ENCODE data around the gene NOVA1. TPM values are rescaled to one million over a fixed set of nuclear protein-coding genes. Genes with fewer than 3 reads are reported as not detected.

Gene NOVA1
- total and polyA plus RNA-seq, 5 donors, result 2.3 to 5.2 (median 3.5) TPM

- 93% methylated on average over 1 of the region's 1 CpG for WGBS
- no peak for ATAC-seq
Measured at GRCh38 chr14:26589925-26590324, 7.9 kb downstream of the NOVA1 start.

GRCh38 chr14:26577711-26578110 lies 20.1 kb downstream of the NOVA1 start:
- DNase-seq, result no peak
- Histone ChIP-seq H3K4me1 (ENCODE audit: control insufficient read depth, insufficient read depth, low read length) (no peaks in the 10 kb centered on the region), H3K4me3 (ENCODE audit: low read length) (no peak overlapping the region), H3K9me3 (ENCODE audit: control insufficient read depth, low read length) (no peaks in the 10 kb centered on the region), H3K27ac (ENCODE audit: low read length) (no peak overlapping the region), H3K27me3 (ENCODE audit: control insufficient read depth, insufficient read depth) (no peaks in the 10 kb centered on the region)
- ATAC-seq, result no peak
- intact Hi-C loops (cut with DNase I), result no loop called here
- 53% methylated on average over 2 of the region's 2 CpGs for WGBS

More at GRCh38 chr14:26589925-26590324, 7.9 kb downstream of the NOVA1 start:
- Histone ChIP-seq H3K27me3 (ENCODE audit: control insufficient read depth, insufficient read depth) (no peaks in the 10 kb centered on the region), H3K27ac (ENCODE audit: low read length) (no peak overlapping the region), H3K4me1 (ENCODE audit: control insufficient read depth, insufficient read depth, low read length) (no peaks in the 10 kb centered on the region), H3K9me3 (ENCODE audit: control insufficient read depth, low read length) (no peaks in the 10 kb centered on the region), H3K4me3 (ENCODE audit: low read length) (no peak overlapping the region)
- intact Hi-C loops (cut with DNase I), result no loop called here
- DNase-seq, result no peak

GRCh38 chr14:26554069-26554772 lies 43.6 kb downstream of the NOVA1 start:
- intact Hi-C loops (cut with DNase I), result no loop called here
- no peak for ATAC-seq

GRCh38 chr14:26549571-26549970 lies 48.3 kb downstream of the NOVA1 start:
- Histone ChIP-seq H3K27me3 (ENCODE audit: control insufficient read depth, insufficient read depth) (no peaks in the 10 kb centered on the region), H3K9me3 (ENCODE audit: control insufficient read depth, low read length) (no peaks in the 10 kb centered on the region), H3K4me1 (ENCODE audit: control insufficient read depth, insufficient read depth, low read length) (no peaks in the 10 kb centered on the region), H3K27ac (ENCODE audit: low read length) (no peak overlapping the region), H3K4me3 (ENCODE audit: low read length) (no peak overlapping the region)
- no peak for ATAC-seq
- WGBS, result 64% methylated on average over 3 of the region's 3 CpGs
- no peak for DNase-seq
- intact Hi-C loops (cut with DNase I), result no loop called here

More at GRCh38 chr14:26554069-26554772, 43.6 kb downstream of the NOVA1 start:
- Histone ChIP-seq H3K4me1 (ENCODE audit: control insufficient read depth, insufficient read depth, low read length) (no peaks in the 10 kb centered on the region), H3K27ac (ENCODE audit: low read length) (no peak overlapping the region), H3K9me3 (ENCODE audit: control insufficient read depth, low read length) (no peaks in the 10 kb centered on the region), H3K27me3 (ENCODE audit: control insufficient read depth, insufficient read depth) (no peaks in the 10 kb centered on the region), H3K4me3 (ENCODE audit: low read length) (no peak overlapping the region)
- WGBS, result 68% methylated on average over 1 of the region's 1 CpG
- DNase-seq, result no peak

- intact Hi-C loops (cut with DNase I), result no loop called here
- Histone ChIP-seq H3K27ac (ENCODE audit: low read length) (no peak overlapping the region), H3K27me3 (ENCODE audit: control insufficient read depth, insufficient read depth) (no peaks in the 10 kb centered on the region), H3K9me3 (ENCODE audit: control insufficient read depth, low read length) (no peaks in the 10 kb centered on the region), H3K4me3 (ENCODE audit: low read length) (no peak overlapping the region), H3K4me1 (ENCODE audit: control insufficient read depth, insufficient read depth, low read length) (no peaks in the 10 kb centered on the region)
- ATAC-seq (no peak), DNase-seq (no peak)
Measured at GRCh38 chr14:26548406-26548805, 49.4 kb downstream of the NOVA1 start.

GRCh38 chr14:26538176-26538575 lies 59.7 kb downstream of the NOVA1 start:
- Histone ChIP-seq H3K27ac (ENCODE audit: low read length) (no peak overlapping the region), H3K9me3 (ENCODE audit: control insufficient read depth, low read length) (no peaks in the 10 kb centered on the region), H3K27me3 (ENCODE audit: control insufficient read depth, insufficient read depth) (no peaks in the 10 kb centered on the region), H3K4me3 (ENCODE audit: low read length) (no peak overlapping the region), H3K4me1 (ENCODE audit: control insufficient read depth, insufficient read depth, low read length) (no peaks in the 10 kb centered on the region)
- no peak for DNase-seq
- 96% methylated on average over 1 of the region's 1 CpG for WGBS
- intact Hi-C loops (cut with DNase I), result no loop called here
- ATAC-seq, result no peak

GRCh38 chr14:26531894-26532293 lies 65.9 kb downstream of the NOVA1 start:
- DNase-seq (no peak), ATAC-seq (no peak)
- Histone ChIP-seq H3K27me3 (ENCODE audit: control insufficient read depth, insufficient read depth) (no peaks in the 10 kb centered on the region), H3K9me3 (ENCODE audit: control insufficient read depth, low read length) (no peaks in the 10 kb centered on the region), H3K4me1 (ENCODE audit: control insufficient read depth, insufficient read depth, low read length) (no peaks in the 10 kb centered on the region), H3K27ac (ENCODE audit: low read length) (no peak overlapping the region), H3K4me3 (ENCODE audit: low read length) (no peak overlapping the region)
- WGBS, result 82% methylated on average over 3 of the region's 3 CpGs
- intact Hi-C loops (cut with DNase I), result no loop called here

- intact Hi-C loops (cut with DNase I), result no loop called here
- DNase-seq, result peak; percentile 63 to 78 (median 68)
- no peak overlapping the region for H3K27ac ChIP-seq (ENCODE audit: low read length)
- no peaks in the 10 kb centered on the region for H3K27me3 ChIP-seq (ENCODE audit: control insufficient read depth, insufficient read depth)
- ATAC-seq, result peak; percentile 87 to 97
- no peaks in the 10 kb centered on the region for H3K4me1 ChIP-seq (ENCODE audit: control insufficient read depth, insufficient read depth, low read length)
- H3K4me3 ChIP-seq (ENCODE audit: low read length), result no peak overlapping the region
- H3K9me3 ChIP-seq (ENCODE audit: control insufficient read depth, low read length), result no peaks in the 10 kb centered on the region
- WGBS, result 54% methylated on average over 7 of the region's 7 CpGs
Measured at GRCh38 chr14:26528415-26529182, 69.2 kb downstream of the NOVA1 start.

- intact Hi-C loops (cut with DNase I), result no loop called here
- WGBS, result 78% methylated on average over 3 of the region's 3 CpGs
- H3K4me1 ChIP-seq (ENCODE audit: control insufficient read depth, insufficient read depth, low read length), result no peaks in the 10 kb centered on the region
- ATAC-seq, result no peak
- no peaks in the 10 kb centered on the region for H3K27me3 ChIP-seq (ENCODE audit: control insufficient read depth, insufficient read depth)
- no peak overlapping the region for H3K27ac ChIP-seq (ENCODE audit: low read length)
- H3K9me3 ChIP-seq (ENCODE audit: control insufficient read depth, low read length), result no peaks in the 10 kb centered on the region
- DNase-seq, result no peak
- no peak overlapping the region for H3K4me3 ChIP-seq (ENCODE audit: low read length)
Measured at GRCh38 chr14:26527095-26527494, 70.7 kb downstream of the NOVA1 start.

GRCh38 chr14:26526137-26526536 lies 71.7 kb downstream of the NOVA1 start:
- DNase-seq (no peak), ATAC-seq (no peak)
- Histone ChIP-seq H3K4me1 (ENCODE audit: control insufficient read depth, insufficient read depth, low read length) (no peaks in the 10 kb centered on the region), H3K4me3 (ENCODE audit: low read length) (no peak overlapping the region), H3K27ac (ENCODE audit: low read length) (no peak overlapping the region), H3K9me3 (ENCODE audit: control insufficient read depth, low read length) (no peaks in the 10 kb centered on the region), H3K27me3 (ENCODE audit: control insufficient read depth, insufficient read depth) (no peaks in the 10 kb centered on the region)
- intact Hi-C loops (cut with DNase I), result no loop called here
- 96% methylated on average over 1 of the region's 1 CpG for WGBS

- ATAC-seq (no peak), DNase-seq (no peak)
- H3K4me1 ChIP-seq (ENCODE audit: control insufficient read depth, insufficient read depth, low read length), result no peaks in the 10 kb centered on the region
- intact Hi-C loops (cut with DNase I), result no loop called here
- no peak overlapping the region for H3K27ac ChIP-seq (ENCODE audit: low read length)
- no peaks in the 10 kb centered on the region for H3K27me3 ChIP-seq (ENCODE audit: control insufficient read depth, insufficient read depth)
- H3K9me3 ChIP-seq (ENCODE audit: control insufficient read depth, low read length), result no peaks in the 10 kb centered on the region
- no peak overlapping the region for H3K4me3 ChIP-seq (ENCODE audit: low read length)
Measured at GRCh38 chr14:26525085-26525484, 72.7 kb downstream of the NOVA1 start.
